Stimulated activated CD4-positive, alpha-beta T cell treated with anti-CD3 and anti-CD28 coated beads, Interleukin-15, amount 100 ng/mL, for 24 hours (primary cell): ENCODE data around the gene CLEC4E.
"Not testable (repeated sequence)": the region's sequence is repeated elsewhere in the genome, so short reads cannot be mapped to it uniquely, and the experiment has no call there.

ENCODE experiments used
- DNase-seq: peaks from one replicate; pipeline ENCODE4 v3.0.0-alpha.2; 2020

The CLEC4E gene

DNA sequence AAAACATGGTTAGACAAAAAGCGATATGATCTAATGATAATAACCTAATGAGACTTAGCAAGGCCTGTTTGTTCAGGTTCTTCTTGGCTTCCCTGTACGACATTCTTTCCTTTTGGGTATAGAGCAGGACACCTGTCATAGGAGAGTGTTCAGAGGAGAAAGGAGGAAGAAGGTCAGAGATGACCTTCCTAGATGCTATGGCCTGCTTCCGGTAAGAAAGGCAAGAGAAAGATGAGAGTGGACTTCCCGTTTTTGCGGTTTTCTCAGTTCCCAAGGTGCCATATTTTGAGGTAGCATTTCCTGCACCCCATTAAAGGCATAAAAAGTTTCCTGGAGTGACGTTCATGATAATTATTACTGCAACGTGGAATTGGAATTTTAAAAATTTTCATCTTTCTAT is 8.7 kb downstream of the CLEC4E start:
- DNase-seq = no peak

DNA sequence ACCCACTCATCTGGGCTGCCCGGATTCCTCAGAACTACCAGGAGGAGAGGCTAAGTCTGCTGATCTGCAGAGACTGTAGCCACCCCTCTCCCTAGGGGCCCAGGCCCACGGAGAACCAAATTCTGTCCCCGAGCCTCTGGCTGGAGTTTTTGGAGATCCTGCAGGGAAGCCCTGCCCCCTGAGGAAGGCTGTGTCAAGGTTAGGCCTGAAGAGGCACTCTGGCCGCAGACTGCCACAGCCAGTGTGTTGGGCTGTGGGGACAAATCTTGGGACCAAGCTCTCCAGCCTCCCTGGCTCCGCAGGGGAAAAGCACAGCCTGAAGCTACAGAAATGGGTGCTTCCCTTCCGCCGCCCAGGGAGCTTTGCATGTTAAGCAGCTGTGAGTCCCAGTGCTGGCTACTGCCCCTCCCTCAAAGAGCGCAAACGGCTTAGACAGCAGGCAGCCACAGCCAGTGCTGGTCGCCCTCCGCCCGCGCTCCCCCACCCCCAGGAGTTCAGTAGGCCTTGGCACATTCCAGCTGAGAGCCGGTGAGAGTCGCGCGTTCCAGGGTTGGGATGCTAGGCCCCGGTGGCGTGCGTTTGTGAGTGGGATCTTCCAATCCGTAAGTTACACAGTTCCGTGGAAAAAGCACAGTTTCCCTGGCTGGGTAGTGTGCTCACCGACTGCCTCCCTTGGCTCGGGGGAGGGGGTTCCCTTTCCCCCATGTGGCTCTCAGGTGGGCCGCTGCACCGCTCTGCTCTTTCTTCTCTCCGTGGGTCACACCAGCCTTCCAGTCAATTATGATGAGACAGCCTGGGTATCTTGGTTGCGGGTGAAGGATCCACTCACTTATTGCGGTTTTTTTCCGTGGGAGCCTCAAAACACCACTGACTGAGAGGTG is 13.2 kb downstream of the CLEC4E start:
- no peak for DNase-seq

DNA sequence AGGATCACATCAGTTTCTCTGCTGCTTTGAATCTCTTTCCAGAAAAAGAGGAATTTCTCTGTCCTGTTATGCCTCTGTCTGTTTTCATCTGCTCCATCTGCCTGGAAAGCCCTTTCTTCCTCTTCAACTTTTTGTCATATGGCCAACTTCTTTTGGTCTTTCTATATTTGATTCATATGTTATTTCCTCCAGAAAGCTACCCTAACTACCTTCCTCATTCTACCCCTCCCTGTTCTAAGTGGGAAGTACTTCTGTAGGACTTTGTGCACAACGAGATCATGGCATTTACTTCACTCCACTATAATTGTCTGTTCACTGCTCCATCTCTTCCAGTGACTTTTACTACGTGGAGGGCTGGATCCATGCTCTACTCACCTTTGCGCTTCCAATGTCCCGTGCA is 21.5 kb downstream of the CLEC4E start:
- DNase-seq = no peak

DNA sequence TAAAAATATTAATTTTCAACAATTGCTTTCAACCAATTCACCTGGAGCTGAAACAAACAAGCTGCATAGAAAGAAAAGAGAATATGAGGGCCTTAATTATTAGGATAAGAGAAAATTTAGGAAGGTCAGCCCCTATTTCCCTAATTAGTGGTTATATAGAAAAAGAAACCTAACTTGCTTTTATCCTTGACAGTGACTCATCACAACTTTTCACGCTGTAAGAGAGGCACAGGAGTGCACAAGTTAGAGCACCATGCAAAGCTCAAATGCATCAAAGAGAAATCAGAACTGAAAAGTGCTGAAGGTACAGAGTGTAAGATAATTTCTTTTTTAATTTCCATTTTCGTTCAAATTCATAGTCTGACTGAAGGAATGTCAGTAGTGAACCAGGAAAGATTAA is 22.7 kb downstream of the CLEC4E start:
- DNase-seq = no peak

DNA sequence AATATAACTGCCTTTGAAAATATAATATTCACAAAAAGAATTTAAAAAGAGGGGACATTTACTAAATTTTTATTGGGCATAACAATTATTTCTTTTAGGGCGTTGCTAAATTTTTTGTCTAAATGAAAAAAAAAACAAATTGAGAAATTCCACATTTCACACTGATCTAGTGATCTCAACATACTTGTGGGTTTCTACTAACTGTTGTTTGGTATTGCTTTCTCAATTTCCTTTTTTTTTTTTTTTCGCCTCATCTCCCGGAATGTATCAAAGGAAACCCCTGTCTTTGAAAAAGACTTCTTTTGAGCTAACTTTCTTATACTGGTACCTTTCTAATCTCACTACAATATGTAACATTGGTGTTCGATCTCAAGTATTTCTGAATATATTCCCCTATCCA is 27.4 kb downstream of the CLEC4E start, which contains the start of gene CLEC4D:
Gene CLEC4D, plus strand, starts transcription at position 248 of the 400 bp plus-strand sequence. CDS start 230 bp downstream, outside the sequence.
- no peak for DNase-seq

DNA sequence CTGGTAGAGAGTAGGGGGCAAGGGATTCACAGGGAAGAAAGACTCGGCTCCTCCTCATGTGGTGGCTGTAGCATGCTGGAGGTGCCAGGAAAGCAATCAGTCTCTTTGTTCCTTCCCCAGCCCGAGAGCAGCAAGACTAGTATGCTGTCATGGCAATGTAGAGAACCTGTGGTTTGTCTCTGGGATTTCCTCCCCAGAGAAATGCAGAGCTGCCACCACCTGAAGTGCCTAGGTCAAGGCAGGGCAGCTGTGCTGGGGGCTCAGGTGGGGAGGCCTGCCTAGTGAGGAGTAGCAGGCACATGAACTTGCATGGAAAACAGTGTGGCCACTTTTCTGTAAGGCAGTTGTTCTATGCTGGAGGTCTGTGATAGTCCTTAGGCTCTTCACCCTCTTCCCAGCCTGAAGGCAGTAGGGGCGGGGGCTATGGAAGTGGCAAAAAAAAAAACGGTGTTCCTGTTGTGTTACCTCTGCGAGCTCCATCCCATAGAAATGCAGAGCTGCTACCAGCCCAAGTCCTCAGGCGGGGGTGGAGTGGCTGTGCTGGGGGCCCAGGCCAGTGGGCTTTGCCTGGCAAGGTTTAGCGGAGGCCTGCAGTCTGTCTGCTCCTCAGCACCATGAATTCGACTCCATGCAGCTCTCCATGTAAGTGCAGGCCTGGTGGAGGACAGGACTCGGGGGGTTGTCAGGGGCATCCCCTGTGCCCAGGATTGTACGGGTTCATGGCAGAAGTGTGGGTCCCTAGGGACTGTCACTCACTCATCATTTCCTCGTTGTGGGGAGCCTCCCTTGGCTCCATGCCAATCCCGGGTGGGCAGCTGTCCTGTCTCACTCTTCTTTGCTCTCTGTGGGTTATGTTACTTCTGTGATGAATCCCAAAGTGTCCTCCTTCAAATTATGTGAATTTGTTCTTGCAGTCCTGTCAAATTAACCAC is 31.5 kb downstream of the CLEC4E start:
- DNase-seq = no peak

DNA sequence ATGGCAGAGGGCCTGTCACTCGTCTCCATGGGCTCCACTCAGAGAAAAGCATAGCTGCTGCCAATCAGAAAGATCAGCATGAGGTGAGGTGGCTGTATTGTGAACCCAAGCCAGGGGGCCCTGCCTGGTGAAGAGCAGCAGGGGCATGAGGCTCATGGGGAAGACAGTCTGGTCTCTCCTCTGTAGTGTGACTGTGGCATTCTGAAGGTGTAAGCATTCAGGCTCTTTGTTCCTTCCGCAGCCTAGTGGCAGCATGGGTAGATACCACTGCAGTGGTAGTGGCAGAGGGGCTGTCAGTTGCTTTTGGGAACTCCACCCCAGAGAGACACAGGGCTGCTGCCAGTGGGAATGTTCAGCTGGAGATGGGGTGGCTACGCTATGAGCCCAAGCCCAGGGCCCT is 32.5 kb downstream of the CLEC4E start:
- no peak for DNase-seq

DNA sequence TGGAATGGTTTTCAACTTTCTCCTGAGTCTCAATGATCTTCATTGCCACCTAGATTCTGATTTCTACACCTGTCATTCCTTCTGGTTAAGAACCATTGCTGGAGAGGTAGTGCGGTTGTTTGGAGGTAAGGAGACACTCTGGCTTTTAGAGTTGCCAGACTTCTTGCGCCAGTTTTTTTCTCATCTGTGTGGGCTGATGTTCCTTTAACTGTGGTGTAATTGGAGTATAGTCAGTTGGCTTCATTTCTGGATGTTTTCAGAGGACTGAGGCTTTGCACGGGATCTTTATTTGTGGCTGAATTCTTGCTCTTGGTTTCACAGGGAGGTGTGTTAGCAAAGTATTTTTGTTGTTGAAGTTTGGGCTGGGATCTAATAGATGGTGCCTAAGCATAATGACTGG is 33.1 kb downstream of the CLEC4E start:
- DNase-seq = no peak

DNA sequence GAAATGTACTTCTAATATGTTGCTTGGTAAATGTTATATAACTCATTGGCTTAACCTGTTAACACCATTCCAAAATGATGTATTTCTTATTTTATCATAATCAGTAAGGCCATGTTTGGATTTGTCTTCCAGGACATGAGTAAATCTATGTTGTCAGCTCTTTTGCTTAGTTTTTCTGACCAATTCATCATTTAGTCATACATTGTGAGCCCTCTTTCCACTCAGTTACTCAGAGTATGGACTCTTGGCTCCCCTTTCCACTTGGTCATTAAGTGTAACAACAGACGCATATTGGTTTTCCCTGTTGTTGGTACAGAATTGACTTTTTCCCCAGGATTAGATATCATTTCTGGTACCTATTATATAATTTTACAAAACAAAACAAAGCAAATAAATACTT is 36.4 kb downstream of the CLEC4E start:
- DNase-seq = no peak

DNA sequence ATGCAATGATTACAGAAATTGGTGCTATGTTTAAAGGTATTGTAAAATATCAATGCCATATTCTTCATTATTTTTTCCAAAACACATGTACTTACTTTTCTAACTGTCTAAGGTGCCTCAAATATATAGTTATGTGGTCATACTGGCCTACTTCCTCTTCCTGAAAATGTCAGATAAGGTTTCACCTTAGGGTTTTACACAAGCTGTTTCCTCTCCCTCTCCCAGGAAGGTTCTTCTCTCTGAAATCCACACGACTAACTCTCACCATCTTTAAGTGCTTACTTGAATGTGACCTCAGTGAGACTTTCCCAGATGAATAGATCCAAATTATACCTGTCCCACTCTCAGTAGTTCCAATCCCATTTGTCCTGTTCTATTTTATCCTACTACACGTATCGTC is 39.0 kb downstream of the CLEC4E start:
- no peak for DNase-seq

DNA sequence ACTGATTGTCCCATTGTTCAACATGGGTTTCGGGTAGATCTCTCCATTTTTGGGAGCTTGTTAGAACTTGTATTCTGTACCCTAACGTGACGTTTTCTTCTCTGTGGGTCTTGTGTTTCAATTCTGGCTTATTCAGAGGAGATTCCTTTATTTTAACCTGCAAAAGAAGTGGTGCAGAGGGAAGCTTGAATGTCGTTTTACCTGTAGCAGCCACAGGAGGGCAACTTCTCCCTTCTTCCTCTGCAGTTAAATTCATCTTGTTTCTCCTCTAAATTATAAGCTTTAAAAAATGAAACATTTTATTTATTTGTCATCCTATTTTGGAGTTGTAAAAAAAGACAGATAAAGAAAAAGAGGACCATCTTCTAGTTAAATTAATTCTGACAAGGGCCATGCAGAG is 41.1 kb downstream of the CLEC4E start:
- DNase-seq = no peak

DNA sequence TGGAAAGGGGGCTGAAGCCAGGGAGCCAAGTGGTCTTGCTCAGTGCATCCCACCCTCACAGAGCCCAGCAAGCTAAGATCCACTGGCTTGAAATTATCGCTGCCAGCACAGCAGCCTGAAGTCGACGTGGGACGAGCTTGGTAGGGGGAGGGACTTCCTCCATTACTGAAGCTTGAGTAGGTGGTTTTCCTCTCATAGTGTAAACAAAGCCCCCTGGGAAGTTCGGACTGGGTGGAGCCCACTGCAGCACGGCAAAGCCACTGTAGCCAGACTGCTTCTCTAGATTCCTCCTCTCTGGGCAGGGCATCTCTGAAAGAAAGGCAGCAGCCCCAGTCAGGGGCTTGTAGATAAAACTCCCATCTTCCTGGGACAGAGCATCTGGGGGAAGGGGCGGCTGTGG is 44.6 kb downstream of the CLEC4E start:
- not testable (repeated sequence) for DNase-seq

DNA sequence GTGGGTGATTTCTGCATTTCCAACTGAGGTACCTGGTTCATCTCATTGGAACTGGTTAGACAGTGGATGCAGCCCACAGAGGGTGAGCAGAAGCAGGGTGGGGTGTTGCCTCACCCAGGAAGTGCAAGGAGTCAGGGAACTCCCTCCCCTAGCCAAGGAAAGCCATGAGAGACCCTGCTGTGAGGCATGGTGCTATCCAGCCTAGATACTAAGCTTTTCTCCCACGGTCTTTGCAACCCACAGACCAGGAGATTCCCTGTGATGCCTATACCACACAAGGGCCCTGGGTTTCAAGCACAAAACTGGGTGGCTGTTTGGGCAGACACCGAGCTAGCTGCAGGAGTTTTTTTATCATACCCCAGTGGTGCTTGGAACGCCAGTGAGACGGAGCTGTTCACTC is 45.0 kb downstream of the CLEC4E start:
- DNase-seq = not testable (repeated sequence)

DNA sequence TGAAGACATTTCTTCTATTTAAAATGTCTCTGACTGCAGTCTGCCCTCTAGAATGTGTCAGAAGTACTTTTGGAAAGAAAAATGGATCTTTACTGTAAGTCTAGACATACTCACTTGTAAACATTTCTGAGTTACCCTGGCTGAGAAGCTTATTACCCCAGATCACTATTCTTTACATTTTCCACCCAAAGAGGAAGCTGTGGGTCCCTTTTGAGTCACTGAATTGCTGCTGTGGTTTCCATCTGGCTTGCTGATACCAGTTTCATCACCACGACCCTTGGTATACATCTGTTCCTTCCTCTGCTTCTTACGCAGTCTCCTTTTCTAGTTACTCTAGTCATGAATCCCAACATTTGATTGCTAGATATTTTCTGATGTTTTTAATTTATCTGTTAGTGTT is 47.6 kb downstream of the CLEC4E start:
- peak; percentile 65 for DNase-seq

DNA sequence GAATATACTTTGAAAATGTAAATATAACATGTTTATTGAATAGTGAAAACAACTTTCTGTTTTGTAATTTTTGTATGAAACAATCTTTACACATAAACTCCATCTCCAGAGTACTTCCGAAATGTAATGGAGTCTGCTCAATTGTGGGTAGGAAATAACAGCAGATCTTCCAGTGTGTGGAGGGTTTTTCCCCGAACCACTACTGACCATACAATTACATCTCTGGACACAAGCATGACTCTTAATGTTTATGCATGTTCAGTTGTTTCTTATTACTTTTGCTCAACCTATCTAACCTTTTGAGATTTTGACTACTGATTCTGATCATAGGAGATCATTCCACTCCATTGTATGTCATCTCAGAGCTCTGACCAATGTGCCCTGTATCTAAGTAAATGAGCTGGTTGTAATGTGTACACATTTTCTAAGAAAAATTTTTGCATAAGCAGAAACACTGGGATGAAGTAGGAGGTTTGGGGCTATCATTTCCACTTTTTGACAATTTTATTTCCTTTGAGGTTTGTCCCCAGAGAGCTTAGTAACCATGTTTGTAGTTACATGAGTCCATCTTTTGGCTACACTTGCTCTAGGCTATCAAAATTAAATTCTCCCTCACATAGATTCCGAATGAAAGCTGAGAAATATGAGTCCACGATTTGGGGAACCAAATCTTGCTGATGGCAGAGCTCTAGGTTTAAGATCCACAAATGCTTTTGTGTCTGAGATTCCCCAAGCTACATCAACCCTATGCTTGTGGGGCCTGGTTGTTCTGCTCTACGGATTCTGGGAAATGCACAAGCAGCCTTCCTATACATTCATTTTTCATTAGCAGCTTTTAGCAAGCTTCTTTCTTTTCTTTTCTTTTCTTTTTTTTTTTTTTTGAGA is 48.8 kb downstream of the CLEC4E start:
- DNase-seq = no peak
